Osteocyte (in vitro differentiated cells): ENCODE data around the gene GPC6. TPM values are rescaled to one million over a fixed set of nuclear protein-coding genes. Genes with fewer than 3 reads are reported as not detected.

Experiments
- DNase-seq: peaks from one replicate; pipeline ENCODE4 v3.0.0; 2021; ENCODE audit warnings: mixed read lengths; ENCODE audit not compliant: unreplicated experiment; ENCODE audit errors: extremely low spot score
- H3K27ac Mint-ChIP-seq: one replicate; pipeline ENCODE4 v1.8.0; 2021; ENCODE audit warnings: mild to moderate bottlenecking, mixed read lengths; ENCODE audit not compliant: unreplicated experiment
- H3K27me3 Mint-ChIP-seq: one replicate; pipeline ENCODE4 v1.8.0; 2021; ENCODE audit warnings: mixed read lengths; ENCODE audit not compliant: unreplicated experiment
- H3K36me3 Mint-ChIP-seq: one replicate; pipeline ENCODE4 v1.8.0; 2021; ENCODE audit warnings: mixed read lengths; ENCODE audit not compliant: unreplicated experiment
- H3K4me1 Mint-ChIP-seq: one replicate; pipeline ENCODE4 v1.8.0; 2021; ENCODE audit warnings: mixed read lengths; ENCODE audit not compliant: unreplicated experiment
- H3K4me3 Mint-ChIP-seq: one replicate; pipeline ENCODE4 v1.8.0; 2021; ENCODE audit warnings: mild to moderate bottlenecking, moderate library complexity, mixed read lengths; ENCODE audit not compliant: unreplicated experiment
- H3K9me3 Mint-ChIP-seq: one replicate; pipeline ENCODE4 v1.8.0; 2021; ENCODE audit warnings: mixed read lengths; ENCODE audit not compliant: unreplicated experiment
- total RNA-seq: library from RNA; stranded (reverse); gene quantifications from 2 replicates; pipeline ENCODE4 v1.2.1, GENCODE V29; 2021
- TF ChIP-seq, protein P1 (sequence below): fragments of 200-600 bp; sonication (generic); IDR thresholded peaks from 2 replicates; pipeline ENCODE4 v1.5.0; 2021; ENCODE audit warnings: antibody characterized with exemption, mild to moderate bottlenecking, moderate library complexity

GPC6 gene
- total RNA-seq, 1 donor from 2014 or later = 125 TPM

DNA sequence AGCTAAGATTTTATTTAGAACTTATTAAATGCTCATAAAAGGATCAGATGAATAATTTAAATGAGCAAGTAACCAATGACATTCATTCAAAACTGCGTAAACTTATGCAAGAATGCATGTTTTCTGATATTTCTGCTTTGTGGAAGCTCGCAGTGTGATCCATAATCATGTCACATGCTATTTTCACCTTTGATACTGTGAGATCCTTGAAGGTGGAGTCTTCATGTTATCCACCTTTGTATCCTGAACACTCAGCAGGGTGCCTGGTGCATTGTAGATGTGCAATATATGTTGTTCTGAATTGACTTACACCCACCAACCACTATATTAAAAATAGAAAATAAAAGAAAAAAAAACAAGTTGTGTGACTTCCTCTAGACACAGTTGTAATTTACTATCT, 919.4 kb downstream of the GPC6 start:
- TF ChIP-seq, protein P1, sequence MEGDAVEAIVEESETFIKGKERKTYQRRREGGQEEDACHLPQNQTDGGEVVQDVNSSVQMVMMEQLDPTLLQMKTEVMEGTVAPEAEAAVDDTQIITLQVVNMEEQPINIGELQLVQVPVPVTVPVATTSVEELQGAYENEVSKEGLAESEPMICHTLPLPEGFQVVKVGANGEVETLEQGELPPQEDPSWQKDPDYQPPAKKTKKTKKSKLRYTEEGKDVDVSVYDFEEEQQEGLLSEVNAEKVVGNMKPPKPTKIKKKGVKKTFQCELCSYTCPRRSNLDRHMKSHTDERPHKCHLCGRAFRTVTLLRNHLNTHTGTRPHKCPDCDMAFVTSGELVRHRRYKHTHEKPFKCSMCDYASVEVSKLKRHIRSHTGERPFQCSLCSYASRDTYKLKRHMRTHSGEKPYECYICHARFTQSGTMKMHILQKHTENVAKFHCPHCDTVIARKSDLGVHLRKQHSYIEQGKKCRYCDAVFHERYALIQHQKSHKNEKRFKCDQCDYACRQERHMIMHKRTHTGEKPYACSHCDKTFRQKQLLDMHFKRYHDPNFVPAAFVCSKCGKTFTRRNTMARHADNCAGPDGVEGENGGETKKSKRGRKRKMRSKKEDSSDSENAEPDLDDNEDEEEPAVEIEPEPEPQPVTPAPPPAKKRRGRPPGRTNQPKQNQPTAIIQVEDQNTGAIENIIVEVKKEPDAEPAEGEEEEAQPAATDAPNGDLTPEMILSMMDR = no peak
- no peak for DNase-seq
- Mint-ChIP-seq H3K4me3 (no peak overlapping the region), H3K36me3 (peaks cover 5% of the 10 kb centered on the region), H3K27ac (no peak overlapping the region), H3K27me3 (no peaks in the 10 kb centered on the region), H3K4me1 (peaks cover 2% of the 10 kb centered on the region), H3K9me3 (no peaks in the 10 kb centered on the region)

DNA sequence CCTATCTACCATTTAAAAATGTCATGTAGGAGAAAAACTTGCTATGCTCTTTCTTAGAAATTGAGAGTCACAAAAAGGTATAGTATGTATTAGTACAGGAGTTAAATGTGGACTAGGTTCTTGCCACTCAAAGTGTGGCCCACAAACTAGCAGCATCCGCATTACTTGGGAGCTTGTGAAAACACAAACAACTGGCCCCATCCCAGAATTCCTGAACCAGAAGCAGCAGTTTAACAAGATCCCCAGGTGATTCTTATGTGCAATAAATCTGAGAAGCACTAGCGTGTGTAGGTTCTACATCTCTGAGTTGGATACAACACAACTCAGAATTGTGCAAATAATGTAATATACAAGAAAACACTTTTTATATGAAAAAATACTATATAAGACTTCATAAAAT, 927.0 kb downstream of the GPC6 start:
- no peak for DNase-seq
- TF ChIP-seq, protein P1 = no peak
- no peaks in the 10 kb centered on the region for H3K9me3 Mint-ChIP-seq
- H3K4me1 Mint-ChIP-seq = peaks cover 15% of the 10 kb centered on the region
- no peaks in the 10 kb centered on the region for H3K27me3 Mint-ChIP-seq
- H3K4me3 Mint-ChIP-seq = no peak overlapping the region
- H3K27ac Mint-ChIP-seq = no peak overlapping the region
- H3K36me3 Mint-ChIP-seq = peaks cover 10% of the 10 kb centered on the region

DNA sequence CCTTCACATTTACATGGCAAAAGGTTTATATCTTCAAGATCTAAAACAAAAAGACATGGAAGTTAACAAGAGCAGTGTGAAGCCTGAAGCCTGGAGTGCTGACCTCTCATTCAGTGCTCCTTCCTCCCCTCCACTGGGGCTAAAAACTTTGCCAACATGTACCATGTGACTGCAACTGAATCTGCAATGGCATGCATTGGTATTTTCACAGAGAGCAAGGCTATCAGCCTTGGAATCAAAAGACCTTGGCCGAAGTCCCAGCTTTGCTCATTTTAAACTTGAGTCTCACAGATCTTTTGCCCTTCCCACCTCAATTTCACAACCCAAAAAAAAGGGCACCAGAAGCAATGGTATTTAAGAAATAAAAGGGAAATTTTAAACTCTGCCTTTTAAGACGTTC, 927.8 kb downstream of the GPC6 start:
- H3K27me3 Mint-ChIP-seq = no peaks in the 10 kb centered on the region
- peaks cover 15% of the 10 kb centered on the region for H3K4me1 Mint-ChIP-seq
- H3K4me3 Mint-ChIP-seq = no peak overlapping the region
- TF ChIP-seq, protein P1 = no peak
- peaks cover 10% of the 10 kb centered on the region for H3K36me3 Mint-ChIP-seq
- H3K9me3 Mint-ChIP-seq = peaks cover 6% of the 10 kb centered on the region
- DNase-seq = no peak
- H3K27ac Mint-ChIP-seq = peak overlapping the region; percentile 36

DNA sequence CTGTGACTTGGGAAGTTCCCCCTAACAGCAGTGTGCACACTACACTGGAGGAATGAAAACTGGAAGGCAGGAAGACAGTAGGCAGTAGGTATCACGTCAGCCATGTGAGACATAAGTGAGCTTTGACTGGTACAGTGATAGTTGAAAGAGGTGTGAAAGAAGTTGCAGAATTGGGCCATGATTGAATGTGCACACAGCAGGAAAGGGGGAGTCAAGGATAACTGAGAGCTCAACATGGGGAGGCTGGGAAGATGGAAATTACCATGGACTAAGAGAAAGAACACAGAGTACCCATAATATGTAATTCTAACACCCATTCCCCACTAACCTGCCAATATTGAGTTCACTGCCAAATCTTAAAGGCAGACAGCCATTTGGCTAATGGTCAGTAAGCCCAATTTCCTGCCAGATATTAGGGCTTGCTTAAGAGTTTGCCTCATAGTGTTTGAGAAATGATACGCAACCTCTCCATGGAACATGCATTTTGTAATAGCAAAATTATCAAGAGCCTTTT, 931.2 kb downstream of the GPC6 start:
- no peak for DNase-seq
- H3K4me3 Mint-ChIP-seq = no peak overlapping the region
- no peaks in the 10 kb centered on the region for H3K27me3 Mint-ChIP-seq
- H3K36me3 Mint-ChIP-seq = peaks cover 15% of the 10 kb centered on the region
- peaks cover 12% of the 10 kb centered on the region for H3K9me3 Mint-ChIP-seq
- peaks cover 19% of the 10 kb centered on the region for H3K4me1 Mint-ChIP-seq
- TF ChIP-seq, protein P1 = no peak
- no peak overlapping the region for H3K27ac Mint-ChIP-seq

DNA sequence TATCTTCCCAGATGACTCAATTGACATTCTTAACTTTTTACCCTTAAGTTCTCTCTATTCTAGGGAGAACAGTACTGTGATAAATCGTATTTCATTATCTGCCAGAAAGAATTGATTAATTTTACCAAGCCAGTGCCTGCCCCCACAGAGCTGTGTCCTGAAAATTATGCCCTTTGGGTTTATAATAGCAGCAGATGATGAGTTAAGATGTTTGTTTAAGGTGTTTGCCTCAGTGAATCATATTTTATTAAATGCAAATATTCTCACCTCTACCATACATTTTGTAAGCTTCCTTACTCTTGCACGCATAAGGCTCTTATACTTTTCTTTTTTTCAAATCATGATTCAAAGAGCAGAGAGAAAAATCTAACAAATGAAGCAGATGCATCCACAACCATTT, 934.3 kb downstream of the GPC6 start:
- no peak for DNase-seq
- Mint-ChIP-seq H3K27ac (no peak overlapping the region), H3K4me3 (no peak overlapping the region), H3K27me3 (no peaks in the 10 kb centered on the region), H3K9me3 (peaks cover 12% of the 10 kb centered on the region), H3K4me1 (peaks cover 10% of the 10 kb centered on the region), H3K36me3 (peaks cover 13% of the 10 kb centered on the region)
- TF ChIP-seq, protein P1 = no peak
